ENCODE results near the gene UXT. TPM values are rescaled to one million over a fixed set of nuclear protein-coding genes. Genes with fewer than 3 reads are reported as not detected.

Gene UXT
- total and polyA plus RNA-seq, 4 donors: 34.0 to 99.0 (median 65.3) TPM

DNA sequence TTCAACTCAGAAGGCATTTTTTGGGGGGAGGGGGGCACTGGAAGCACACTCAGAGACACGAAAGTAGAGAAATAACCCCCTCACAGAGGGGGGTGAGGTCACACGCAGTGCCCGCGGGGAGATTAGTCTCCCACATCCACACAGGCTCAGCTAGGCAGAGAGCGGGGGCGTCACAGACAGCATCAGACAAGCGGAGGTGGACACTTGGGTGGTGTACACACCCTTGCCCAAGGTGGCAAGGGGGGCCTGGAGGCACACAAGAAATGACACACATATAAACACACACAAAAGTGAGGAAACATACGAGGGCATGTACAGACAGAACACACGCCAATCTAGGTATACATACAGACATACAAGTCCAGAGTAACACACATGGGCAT is 38.7 kb downstream of the UXT start:
- Histone ChIP-seq H3K9me3 (ENCODE audit: control insufficient read depth in 4 of 4, low read length in 3 of 4) (no peaks in the 10 kb centered on the region), H3K27ac (ENCODE audit: low read depth in 1 of 2, low read length in 2 of 2) (no peak overlapping the region), H3K4me1 (ENCODE audit: control insufficient read depth in 4 of 4, insufficient read depth in 4 of 4, low read length in 3 of 4) (peaks cover 0 to 4% (median 0%) of the 10 kb centered on the region in 4 donors), H3K36me3 (ENCODE audit: control insufficient read depth in 4 of 4, insufficient read depth in 3 of 4, low read depth in 1 of 4, low read length in 3 of 4) (no peaks in the 10 kb centered on the region), H3K9ac (ENCODE audit: low read depth in 1 of 2, low read length in 2 of 2) (no peak overlapping the region), H3K27me3 (ENCODE audit: control insufficient read depth in 4 of 4, insufficient read depth in 4 of 4, low read length in 3 of 4) (no peaks in the 10 kb centered on the region), H3K4me3 (ENCODE audit: low read depth in 1 of 3, low read length in 3 of 3) (no peak overlapping the region)
- WGBS: 47% methylated on average over 9 of the region's 9 CpGs
- no peak for DNase-seq (ENCODE audit: low spot score)
- TF ChIP-seq FOXA1 (IDR thresholded peaks at IDR 0.05) (no peak), SP1 (IDR thresholded peaks at IDR 0.05) (no peak), EGR1 (IDR thresholded peaks at IDR 0.05; ENCODE audit: low read depth in 2 of 2) (no peak), TAF1 (conservative IDR thresholded peaks at IDR 0.05) (no peak), HNF4G (IDR thresholded peaks at IDR 0.05) (no peak), RXRA (IDR thresholded peaks at IDR 0.05) (no peak), RAD21 (IDR thresholded peaks at IDR 0.05) (no peak), HNF4A (conservative IDR thresholded peaks at IDR 0.05) (no peak), FOXA2 (IDR thresholded peaks at IDR 0.05) (no peak), JUND (IDR thresholded peaks at IDR 0.05) (no peak), YY1 (IDR thresholded peaks at IDR 0.05) (no peak), GABPA (IDR thresholded peaks at IDR 0.05 in 1 of 2, conservative IDR thresholded peaks at IDR 0.05 in 1 of 2) (no peak), NR2F2 (IDR thresholded peaks at IDR 0.05) (no peak)
- TF ChIP-seq, protein P1, sequence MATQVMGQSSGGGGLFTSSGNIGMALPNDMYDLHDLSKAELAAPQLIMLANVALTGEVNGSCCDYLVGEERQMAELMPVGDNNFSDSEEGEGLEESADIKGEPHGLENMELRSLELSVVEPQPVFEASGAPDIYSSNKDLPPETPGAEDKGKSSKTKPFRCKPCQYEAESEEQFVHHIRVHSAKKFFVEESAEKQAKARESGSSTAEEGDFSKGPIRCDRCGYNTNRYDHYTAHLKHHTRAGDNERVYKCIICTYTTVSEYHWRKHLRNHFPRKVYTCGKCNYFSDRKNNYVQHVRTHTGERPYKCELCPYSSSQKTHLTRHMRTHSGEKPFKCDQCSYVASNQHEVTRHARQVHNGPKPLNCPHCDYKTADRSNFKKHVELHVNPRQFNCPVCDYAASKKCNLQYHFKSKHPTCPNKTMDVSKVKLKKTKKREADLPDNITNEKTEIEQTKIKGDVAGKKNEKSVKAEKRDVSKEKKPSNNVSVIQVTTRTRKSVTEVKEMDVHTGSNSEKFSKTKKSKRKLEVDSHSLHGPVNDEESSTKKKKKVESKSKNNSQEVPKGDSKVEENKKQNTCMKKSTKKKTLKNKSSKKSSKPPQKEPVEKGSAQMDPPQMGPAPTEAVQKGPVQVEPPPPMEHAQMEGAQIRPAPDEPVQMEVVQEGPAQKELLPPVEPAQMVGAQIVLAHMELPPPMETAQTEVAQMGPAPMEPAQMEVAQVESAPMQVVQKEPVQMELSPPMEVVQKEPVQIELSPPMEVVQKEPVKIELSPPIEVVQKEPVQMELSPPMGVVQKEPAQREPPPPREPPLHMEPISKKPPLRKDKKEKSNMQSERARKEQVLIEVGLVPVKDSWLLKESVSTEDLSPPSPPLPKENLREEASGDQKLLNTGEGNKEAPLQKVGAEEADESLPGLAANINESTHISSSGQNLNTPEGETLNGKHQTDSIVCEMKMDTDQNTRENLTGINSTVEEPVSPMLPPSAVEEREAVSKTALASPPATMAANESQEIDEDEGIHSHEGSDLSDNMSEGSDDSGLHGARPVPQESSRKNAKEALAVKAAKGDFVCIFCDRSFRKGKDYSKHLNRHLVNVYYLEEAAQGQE (IDR thresholded peaks at IDR 0.05): no peak
- TF ChIP-seq, protein P2, sequence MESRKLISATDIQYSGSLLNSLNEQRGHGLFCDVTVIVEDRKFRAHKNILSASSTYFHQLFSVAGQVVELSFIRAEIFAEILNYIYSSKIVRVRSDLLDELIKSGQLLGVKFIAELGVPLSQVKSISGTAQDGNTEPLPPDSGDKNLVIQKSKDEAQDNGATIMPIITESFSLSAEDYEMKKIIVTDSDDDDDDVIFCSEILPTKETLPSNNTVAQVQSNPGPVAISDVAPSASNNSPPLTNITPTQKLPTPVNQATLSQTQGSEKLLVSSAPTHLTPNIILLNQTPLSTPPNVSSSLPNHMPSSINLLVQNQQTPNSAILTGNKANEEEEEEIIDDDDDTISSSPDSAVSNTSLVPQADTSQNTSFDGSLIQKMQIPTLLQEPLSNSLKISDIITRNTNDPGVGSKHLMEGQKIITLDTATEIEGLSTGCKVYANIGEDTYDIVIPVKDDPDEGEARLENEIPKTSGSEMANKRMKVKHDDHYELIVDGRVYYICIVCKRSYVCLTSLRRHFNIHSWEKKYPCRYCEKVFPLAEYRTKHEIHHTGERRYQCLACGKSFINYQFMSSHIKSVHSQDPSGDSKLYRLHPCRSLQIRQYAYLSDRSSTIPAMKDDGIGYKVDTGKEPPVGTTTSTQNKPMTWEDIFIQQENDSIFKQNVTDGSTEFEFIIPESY (IDR thresholded peaks at IDR 0.05): no peak
- TF ChIP-seq, protein P3, sequence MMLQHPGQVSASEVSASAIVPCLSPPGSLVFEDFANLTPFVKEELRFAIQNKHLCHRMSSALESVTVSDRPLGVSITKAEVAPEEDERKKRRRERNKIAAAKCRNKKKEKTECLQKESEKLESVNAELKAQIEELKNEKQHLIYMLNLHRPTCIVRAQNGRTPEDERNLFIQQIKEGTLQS (IDR thresholded peaks at IDR 0.05): no peak
- TF ChIP-seq, protein P4, sequence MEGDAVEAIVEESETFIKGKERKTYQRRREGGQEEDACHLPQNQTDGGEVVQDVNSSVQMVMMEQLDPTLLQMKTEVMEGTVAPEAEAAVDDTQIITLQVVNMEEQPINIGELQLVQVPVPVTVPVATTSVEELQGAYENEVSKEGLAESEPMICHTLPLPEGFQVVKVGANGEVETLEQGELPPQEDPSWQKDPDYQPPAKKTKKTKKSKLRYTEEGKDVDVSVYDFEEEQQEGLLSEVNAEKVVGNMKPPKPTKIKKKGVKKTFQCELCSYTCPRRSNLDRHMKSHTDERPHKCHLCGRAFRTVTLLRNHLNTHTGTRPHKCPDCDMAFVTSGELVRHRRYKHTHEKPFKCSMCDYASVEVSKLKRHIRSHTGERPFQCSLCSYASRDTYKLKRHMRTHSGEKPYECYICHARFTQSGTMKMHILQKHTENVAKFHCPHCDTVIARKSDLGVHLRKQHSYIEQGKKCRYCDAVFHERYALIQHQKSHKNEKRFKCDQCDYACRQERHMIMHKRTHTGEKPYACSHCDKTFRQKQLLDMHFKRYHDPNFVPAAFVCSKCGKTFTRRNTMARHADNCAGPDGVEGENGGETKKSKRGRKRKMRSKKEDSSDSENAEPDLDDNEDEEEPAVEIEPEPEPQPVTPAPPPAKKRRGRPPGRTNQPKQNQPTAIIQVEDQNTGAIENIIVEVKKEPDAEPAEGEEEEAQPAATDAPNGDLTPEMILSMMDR (IDR thresholded peaks at IDR 0.05; ENCODE audit: low read depth, low read length, missing input control): no peak
- TF ChIP-seq, protein P5, sequence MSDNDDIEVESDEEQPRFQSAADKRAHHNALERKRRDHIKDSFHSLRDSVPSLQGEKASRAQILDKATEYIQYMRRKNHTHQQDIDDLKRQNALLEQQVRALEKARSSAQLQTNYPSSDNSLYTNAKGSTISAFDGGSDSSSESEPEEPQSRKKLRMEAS (IDR thresholded peaks at IDR 0.05): no peak

Data from liver (tissue), 9 donors.